HUDEP-2 (cell line): Measurements from ENCODE around the gene TMEM108.

Experiments
- DNase-seq, 76 experiments: peaks; one replicate each; lab custom pipeline; 2025; ENCODE audit not compliant: unreplicated experiment in 76 of 76; lab: John Stamatoyannopoulos, UW

The TMEM108 gene

DNA sequence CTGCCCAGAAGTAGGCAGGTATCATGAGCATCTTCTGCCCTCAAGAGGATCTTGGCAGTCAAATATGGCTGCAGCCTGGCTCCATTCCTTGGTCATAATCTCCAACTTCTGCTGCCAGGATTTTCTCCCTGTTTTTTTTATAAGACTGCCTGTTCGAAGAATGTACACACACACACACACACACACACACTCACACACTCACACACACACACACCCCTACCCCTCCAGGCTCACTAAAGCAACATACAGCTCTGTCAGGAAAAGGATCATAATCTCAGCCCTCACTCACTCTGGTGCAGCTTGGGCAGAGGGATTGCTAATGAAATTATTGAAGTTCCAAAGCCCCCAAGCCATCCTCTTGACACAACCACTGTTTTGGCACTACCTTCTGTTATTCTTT, 232.4 kb downstream of the TMEM108 start:
- DNase-seq, result no peak

DNA sequence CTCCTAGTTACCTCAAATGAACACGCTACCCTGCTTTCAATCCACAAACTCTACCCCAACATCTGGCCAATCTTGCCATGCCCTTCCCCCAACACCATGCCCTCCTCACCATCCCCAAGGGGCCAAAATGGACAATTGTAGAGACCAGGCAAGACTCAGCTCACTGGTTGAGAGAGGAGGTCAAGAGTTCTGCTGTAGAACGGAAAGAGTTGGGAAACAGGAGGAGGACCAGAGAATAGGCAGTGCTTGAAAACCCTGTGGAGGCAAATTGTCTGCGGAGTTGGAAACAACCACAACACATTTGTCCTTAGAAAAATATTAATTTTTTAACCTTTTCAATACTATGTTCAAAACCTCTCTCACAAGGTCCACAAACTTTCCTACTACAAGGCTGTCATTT, 232.9 kb downstream of the TMEM108 start:
- no peak for DNase-seq

DNA sequence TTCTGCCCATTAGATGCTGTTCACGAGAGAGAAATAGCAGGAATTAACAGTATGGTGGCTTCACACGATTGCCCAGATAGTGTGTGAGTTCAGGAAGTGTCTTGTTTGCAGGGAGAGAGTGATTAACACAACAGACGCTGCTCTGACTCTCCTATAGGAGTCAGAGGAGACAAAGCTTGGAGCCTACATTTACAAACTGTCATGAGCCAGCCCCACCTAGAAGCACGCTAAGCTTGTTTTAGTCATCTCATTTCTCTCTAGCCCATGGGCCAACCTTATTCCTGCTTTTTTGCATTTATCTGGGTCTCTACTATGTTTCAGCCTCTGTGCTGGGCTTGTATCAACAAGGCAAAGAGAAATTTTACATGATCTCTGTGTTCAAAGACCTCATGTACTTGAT, 233.3 kb downstream of the TMEM108 start:
- no peak for DNase-seq

DNA sequence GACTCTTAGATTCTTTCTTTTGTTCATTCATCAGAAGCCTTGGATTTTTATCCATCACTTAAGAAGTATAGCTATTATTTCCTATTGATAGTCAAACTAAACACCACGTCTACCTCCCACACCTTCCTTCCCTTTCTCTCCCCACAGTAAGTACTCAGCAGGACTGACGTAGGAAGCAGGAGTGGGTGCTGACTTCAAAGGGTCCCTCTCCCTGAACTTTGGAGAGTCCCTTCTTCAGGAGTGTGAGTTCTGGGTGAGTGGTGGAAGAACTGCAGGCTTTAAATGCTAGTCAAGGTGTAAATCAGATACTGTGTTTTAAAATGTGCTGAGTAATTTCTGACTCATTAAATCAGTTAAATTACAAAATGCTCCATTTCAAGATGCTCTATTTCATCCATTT, 235.2 kb downstream of the TMEM108 start:
- DNase-seq, result no peak

DNA sequence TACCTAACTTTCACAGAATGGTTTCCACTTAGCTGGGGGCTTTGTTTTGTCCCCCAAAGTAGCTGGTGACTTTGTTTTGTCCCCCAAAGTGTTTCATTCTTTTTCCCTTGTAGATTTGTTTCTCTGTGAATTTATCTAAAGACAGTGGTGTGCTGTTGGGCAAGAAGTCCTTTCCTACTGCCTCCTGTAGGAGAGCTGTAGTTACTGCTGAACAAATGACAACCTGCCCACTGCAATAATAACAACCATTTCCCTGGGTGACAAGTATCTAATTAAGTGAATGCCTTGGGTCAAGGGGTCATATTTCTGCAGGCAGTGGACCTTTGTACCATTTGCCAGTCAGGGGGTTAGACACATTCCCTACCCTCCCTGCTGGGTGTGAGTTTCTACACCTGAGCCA, 236.3 kb downstream of the TMEM108 start:
- no peak for DNase-seq

DNA sequence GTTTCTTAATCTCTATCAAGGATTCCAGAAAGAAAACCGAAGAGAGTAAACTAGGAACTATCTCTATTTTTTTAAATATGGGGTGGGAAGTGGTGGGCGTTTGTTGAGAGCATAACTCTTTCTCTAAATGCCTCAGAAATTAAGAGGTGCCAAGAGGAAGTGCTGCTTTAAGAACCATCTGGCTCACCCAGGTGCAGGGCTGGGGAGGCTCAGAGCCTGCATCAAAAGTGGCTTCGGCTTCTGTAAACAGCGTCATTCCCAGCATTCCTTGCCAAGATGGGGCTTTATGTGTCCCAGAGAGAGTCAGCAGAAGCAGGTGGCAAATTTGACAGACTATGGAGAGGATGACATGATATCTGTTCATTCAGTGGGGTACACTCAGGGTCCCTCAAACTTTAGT, 238.4 kb downstream of the TMEM108 start:
- no peak for DNase-seq

DNA sequence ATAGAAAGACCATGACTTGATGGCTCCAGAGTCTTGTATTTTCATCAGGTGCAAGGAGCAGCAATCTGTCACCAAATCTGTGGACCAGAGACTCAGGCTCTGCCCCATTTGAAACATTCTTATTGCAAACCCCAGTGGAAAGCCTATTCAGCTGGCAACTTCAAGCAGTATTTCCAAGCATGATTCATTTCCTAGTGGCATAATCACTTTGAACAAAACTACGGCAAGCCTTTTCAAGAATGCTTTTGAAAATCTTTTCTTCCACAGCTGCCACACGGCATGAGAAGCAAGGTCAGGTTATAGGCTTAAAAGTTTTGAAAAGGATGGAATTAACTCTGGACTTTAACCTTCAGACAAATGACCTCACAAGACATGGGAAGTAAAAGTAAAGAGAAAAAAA, 239.6 kb downstream of the TMEM108 start:
- no peak for DNase-seq

DNA sequence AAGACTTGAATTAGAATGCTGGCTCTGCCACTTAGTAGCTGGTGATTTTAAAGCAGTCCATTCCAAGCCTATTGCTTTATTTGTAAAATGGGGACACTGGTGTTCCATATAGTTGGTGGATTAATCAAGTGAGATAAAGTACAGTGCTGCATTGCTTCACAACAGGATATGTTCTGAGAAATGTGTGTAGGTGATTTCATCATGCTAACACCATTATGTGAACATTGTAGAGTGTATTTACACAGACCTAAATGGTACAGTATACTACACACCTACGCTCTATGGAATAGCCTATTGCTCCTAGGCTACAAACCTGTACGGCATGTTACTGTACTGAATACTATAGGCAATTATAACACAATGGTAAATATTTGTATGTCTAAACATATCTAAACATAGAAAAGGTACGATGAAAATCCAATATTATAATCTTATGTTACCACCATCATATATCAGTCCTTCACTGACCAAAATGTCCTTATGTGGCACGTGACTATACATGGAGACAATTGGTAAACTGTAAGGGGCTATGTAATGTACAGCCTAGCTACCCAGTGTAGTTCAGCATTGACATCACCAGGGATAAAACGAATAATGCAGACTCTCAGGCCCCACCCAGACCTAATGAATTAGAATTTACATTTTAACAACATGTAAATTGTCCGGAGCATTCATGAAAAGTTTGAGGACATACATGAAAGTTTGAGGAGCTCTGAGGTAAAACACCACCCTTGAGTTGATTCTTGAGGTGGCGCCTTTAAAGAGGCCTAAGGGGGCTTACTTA, 240.3 kb downstream of the TMEM108 start:
- DNase-seq, result no peak

DNA sequence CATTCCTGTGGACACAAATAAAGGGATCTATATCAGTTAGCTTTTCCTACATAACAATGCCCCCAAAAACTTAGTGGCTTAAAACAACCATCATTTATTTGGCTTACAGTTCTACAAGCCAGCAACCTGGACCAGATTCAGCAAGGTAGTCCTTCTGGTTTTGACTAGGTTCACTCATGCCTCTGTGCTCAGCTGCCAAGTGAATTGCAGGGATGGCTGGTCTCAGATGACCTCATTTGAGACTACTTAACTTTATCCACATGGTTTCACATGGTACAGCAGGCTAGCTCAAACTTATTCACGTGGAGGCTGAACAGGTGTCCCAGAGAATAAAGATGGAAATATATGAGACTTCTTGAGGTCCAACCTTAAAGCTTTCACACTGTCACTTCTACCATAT, 242.4 kb downstream of the TMEM108 start:
- DNase-seq, result no peak

DNA sequence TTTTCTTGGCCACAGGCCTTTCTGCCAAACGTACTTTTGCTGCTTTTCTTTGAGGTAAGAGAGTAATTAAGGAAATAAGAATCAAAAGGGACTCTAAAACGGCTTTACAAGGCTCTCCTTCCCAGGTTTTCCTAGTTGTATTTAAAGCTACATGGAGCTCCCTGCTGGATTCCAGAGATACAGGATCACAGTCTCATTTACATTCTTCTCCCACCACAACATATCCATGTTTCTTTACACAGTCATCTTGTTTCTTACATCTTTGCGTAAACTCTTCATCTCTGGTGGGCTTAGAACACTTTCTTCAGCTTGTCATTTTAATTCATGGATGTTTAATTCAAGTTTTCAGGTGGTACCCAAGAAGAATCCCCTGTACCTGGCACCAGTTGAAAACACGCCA, 244.0 kb downstream of the TMEM108 start:
- DNase-seq, result no peak

DNA sequence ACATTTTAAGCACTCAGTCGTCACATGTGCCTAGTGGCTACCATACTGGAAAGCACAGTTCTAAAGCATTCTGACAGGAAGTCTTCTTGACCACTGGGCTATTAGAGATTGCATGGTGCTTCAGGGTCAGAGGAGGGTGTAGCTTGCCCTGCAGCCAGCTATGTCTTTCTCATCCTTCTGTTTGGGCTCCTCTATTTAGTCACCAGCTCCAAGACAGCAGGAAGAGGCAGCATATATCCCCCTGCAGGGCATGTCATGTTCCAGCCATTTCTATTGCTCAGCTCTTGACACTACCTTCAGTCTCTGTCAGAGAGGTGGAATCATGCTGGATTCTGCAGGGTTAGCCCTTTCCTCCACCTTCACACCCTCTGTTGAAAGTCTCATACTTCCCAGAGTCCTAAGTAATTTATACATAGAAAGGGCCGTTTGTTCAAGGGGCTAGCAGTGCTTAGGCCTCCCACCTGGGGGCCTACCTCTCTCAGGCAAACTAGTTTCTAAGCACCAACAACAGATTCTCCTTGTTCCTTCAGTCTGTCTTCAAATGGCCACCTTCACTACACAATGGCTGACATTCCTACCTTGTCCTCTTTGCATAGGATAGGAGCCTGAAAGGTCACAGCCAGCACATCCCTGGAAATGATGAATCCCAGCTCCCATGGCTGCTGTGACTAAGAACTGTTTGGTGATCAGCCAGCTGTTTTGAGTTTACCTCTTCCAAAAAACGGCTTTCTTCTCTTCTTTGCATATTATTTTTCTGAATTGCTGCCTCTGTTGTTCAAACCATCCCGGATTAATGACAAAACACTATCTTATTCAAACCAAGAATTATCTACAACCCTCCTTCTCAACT, 246.0 kb downstream of the TMEM108 start:
- DNase-seq, result no peak

DNA sequence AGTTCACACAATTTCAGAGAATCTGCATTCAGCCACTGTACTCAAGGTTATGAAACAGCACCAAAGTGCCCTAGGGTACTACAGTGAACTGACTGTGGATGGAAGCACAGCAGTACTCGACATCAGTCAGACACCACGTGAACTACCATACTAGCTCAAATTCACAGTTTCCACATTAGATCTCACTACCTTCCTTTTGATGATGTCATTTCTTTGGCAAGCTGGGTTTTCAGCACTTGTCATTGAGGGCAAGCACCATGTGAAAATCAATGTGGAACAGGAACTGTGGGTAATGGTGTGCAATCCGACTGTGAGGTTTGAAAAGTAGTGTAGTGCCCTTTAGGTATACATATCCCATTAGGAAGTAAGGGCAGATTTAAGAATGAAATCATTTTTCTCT, 251.1 kb downstream of the TMEM108 start:
- DNase-seq, result no peak

DNA sequence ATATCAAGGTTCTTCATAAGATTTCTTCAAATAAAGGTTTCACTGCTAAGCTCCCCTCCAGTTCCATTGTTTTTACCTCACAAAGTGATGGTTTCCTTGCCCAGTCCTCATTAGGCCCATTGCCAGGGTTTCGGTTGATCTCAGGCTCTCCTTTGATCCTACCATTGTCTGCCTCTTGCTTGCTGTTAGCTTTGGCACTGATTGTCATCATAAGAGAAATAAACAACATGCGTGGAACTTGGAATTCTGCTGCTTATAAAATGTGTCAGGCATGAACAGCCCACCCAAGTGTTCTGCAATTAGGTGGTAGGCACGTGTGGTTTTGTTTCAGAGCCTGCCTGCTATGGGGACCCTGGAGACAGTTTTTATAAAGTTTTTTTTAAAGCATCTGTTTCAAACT, 254.1 kb downstream of the TMEM108 start:
- DNase-seq, result no peak

DNA sequence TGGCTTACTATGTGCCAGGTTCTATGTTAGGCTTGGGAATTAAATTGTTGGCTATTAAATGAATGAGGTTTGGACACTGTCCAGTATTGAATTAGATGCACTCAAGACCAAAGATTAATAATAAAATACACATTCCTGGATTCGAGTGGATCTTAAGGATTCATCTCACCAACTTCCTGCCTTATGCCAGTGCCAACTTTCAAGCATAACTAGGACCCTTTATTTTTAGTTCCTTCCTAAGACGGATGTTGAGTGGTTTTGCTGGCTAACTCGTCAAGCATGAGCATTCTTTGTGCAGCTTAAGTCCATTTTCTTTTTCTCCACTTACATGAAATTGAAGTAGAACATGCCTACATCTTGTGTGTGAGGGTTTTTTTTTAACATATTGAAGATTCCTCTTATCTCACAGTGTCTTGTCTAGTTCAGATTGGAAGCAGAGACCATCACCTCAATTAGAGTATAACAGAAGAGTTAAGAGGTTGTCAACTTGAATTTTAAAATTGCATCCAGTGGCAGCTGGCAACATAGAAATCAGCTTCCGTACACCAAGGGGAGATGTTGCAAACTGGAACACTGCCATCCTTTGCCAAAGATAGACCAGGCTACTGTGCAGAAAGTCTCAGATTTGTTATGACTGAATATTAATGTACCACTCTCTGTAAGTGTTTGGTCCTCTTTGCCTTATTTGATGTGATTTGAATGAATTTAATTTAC, 255.4 kb downstream of the TMEM108 start:
- DNase-seq, result no peak

DNA sequence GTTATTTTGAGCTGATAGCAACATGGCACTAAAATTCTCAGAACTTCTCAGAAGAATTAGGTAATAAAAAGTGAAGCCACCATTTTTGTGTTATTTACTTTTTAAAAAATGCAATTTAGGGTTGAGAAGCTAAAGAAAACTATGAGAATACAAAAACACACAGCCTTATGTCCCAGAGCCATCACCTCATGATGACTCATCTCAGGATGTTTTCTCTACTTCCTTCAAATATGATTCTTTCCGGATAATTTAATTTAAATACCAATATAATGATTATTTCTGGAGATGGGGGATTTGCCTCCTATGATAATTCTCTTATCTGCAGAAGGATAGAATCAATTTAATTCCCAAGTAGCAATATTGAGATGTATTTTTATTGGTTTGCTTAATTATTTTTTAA, 256.1 kb downstream of the TMEM108 start:
- DNase-seq, result no peak

DNA sequence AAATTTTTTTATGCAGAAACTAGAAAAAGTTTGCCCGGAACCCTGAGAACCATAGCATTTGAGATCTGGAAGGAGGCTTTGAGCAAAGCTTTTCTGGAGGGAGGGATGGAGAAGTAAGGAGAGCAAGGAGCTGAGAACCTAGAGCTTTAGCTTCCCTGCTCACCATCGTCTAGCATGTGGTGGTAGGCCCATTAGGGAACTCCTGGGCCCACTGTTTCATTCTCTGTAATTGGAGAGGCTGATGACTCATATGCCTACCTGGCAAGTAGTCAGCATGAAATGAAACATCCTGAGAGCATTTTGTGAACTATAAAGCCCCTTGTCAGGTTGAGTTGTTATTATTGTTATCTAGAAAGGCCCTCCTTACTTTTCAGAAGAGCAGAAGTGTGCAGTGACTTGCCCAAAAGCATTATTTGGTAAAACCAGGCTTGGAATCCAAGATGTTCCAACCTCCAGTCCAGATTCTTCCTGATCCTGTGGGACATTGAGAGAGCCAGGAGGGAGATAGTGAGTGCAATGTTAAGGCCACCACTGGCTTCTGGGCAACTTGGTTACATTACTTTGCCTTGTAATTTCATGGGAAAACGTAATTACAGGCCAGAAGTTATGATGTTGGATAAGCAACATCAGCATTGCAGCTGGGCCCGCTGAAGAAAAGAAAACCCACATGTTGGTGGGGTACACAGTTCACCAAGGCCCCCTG, 257.2 kb downstream of the TMEM108 start:
- no peak for DNase-seq

DNA sequence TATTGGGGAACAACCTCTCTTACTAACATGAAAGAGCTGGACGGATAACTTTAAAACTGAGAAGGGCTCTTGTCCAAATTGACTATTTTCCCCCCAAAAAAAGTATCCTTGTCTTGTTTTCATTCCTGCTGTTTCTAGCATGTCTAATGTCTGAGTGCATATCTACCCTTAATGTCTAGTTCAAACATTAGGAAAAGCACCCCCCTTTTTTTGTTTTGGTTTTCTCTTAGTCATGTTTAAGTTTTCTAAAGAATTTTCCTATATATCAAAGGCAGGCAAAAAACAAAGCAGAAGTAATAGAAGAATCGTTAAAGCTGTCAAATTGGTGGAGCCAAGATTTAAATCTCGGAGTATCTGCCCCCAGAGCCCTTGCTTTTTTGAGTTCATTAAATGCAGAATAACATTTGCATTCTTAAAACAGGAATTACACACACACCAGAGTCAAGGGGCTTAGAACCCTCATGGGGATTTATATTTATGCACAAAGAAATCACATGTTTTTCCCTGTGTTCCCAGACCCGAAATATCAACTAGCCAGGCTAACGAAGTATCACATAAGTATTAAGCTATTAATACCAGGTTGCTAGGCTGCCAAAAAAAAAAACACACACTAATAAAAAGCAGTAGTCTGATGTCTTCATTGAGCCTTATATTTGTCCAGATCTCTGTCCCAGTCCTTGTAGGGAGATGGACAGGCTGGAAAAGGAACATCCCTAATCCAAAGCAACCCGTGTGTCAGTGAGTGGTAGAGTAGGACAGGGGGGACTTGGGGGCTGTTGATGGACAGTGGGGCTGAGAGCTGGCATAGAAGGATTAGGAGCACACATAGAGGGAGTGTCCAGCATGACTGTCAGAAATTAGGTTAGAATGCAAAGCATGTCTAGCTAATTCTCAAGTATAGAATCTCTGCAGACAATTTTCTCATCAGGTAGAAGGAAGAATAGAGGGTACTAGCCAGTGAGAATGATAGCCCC, 258.0 kb downstream of the TMEM108 start:
- no peak for DNase-seq

DNA sequence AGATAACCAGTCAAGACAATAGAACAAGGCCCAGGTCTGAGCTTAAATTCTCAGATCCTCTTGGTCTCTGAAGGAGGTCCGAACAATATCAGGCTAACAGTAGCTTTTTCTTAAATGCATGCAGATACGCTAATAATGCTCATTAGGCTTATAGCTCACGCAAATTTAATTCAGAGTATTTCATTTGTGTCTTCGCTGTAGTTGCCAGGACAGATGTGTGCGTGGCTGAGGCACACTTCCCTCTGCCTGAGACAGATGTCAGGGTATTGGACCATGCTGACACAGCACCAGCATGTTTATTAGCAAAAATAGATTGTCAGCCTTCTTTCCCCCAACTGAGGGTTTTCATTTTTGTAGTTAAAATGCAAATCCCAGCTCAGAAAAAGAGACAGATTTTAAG, 258.8 kb downstream of the TMEM108 start:
- no peak for DNase-seq

DNA sequence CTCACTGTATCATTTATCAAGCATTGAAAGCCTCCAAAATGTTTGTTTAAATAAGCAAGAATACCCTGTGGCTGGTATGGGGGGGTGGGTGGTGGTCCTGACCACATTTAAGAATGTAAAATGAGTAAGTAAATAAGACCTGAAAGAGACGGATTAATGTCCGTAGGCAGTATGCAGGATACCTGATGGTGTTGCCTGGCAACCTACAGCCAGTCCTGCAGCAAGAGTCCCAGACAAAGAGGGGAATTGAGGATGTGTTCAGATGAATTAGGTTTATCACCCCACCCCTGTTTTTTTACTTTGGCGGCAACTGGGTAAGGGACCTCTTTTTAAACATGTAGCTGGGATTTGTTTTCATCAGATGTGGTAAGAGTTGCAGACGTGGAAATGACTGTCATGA, 261.9 kb downstream of the TMEM108 start:
- DNase-seq, result no peak

DNA sequence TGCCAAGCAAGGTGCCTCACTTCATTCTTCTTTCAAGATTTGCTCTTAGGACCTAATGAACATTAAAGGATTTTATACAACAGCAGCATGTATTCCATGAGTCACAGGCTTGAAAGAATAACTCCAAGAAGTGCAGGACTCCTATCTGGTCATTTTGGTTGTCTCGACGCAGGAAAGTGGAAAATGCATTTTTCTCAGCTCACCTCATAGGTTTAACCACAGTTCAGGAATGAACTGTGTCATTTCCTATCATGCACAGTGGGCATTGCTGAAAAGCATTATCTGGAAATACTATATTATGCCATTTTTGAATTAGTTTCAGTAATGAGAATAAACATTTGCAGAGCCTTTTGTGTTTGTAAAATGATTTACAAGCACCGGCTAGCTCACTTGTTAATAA, 263.0 kb downstream of the TMEM108 start:
- no peak for DNase-seq
